NOMO-1 treated with dmso at 0.1 percent for 144 hours (cell line): ENCODE measurements around the gene MBD3.
"Not testable (repeated sequence)": the region's sequence is repeated elsewhere in the genome, so short reads cannot be mapped to it uniquely, and the experiment has no call there.

Experiments
- DNase-seq: peaks from one replicate; lab custom pipeline; 2025; ENCODE audit not compliant: unreplicated experiment; lab: John Stamatoyannopoulos, UW

MBD3 gene

DNA sequence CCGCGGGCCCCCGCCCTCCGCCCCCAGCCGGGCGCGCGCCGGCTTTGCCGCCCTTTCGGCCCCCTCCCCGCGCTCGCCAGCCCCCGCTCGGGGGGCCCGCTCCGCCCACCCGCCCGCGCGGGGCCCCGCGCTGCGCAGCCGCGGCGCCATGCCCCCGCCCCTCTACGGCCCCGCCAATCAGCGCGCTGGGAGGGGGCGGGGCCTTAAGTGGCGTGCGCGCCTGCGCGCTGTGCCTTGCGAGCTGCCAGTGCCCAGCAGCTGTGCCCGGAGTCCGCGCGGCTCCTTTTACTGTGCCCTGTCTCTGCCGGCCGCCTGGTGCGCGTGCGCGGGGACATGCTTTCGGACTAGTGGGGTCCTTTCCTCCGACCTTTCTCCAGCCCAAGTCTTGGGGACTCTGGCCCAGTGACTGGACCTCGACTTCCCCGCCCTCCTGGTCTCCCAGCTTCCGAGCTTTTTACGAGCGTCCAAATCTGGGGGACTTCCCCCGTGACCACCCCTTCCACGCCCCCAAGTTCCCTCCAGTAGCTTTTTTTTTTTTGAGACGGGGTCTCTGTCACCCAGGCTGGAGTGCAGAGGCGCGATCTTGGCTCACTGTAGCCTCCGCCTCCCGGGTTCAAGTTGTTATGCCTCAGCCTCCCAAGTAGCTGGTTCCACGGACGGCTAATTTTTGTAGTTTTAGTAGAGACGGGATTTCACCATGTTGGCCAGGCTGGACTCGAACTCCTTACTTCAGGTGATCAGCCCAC lies at the start of gene MBD3:
Gene MBD3, minus strand, starts transcription at position 111 of the 746 bp plus-strand sequence. CDS start 234 bp downstream, outside the sequence.
- peak; percentile 83 for DNase-seq

DNA sequence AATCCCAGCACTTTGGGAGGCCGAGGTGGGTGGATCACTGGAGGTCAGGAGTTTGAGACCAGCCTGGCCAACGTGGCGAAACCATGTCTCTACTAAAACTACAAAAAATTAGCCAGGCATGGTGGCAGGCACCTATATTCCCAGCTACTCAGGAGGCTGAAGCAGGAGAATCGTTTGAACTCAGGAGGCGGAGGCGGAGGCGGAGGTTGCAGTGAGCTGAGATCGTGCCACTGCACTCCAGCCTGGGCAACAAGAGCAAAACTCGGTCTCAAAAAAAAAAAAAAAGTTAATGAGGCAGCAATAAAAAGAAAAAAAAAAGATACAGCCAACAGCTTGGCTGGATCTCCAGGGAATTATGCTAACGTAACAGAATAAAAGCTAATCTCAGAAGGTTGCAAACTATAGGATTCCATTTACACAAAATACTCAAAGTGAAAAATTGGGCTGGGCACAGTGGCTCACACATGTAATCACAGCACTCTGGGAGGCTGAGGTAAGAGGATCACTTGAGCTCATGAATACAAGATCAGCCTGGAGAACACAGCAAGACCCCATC lies 48.3 kb upstream of the MBD3 start:
- not testable (repeated sequence) for DNase-seq

GRCh38 chr19:1636325-1637236 lies 43.9 kb upstream of the MBD3 start:
- DNase-seq = no peak

GRCh38 chr19:1634938-1635243 lies 42.2 kb upstream of the MBD3 start:
- DNase-seq = no peak

DNA sequence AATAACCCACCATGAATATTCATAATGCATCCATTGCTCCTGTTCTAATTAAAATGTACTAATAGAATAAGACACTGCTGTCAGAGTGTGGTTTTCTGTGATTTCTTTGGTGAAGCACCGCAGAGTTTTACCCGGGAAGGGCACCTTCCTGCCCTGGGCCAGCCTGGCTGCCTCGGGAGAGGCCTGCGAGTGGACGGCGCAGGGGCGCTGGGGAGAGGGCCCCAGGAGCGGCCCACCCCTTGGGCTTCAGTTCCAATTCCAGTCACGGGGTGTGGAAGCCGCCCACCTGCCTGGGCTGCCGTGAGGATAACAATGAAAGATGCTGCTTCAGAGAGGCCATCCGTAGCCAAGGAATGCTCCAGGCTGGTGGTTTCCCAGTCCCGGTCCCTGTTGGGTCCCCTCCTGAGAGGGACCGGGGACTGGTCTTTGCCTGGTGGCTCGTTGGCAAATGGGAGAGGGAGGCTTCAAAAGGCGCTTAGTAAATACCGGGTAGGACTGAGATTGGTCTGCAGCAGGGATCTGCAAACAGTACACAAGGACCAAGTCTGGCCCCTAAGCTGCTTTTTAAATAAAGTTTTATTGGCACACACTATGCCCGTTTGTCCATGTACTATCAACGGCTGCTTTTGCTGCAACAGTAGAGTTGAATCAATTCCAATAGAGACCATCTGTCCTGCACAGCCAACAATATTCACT lies 41.7 kb upstream of the MBD3 start:
- no peak for DNase-seq

DNA sequence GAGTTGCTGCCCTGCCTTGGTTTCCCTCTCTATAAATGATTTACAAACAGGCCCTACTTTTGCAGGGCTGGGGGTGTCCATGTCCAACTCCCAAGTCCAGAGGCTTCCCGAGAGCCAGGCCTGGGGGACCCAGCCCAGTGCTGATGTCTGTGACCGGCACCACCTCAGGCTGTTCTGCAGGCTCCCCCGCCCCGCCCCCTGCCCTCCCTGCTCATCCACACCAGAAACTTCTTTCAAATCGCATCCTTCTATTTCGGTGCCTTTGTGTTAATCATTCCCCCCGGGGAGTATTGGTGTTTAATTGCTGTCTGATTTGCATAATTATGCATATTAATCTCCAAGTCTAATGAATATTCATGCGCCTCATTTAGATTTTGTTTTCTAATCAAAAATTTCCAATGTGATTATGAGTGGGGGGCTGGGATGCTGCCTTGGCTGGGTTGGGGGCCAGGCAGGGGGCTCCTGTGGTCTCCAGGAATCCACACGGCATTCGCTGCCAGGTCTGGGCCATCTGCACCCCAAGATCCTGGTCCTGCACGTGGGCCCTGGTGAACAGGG lies 40.7 kb upstream of the MBD3 start:
- DNase-seq = no peak

DNA sequence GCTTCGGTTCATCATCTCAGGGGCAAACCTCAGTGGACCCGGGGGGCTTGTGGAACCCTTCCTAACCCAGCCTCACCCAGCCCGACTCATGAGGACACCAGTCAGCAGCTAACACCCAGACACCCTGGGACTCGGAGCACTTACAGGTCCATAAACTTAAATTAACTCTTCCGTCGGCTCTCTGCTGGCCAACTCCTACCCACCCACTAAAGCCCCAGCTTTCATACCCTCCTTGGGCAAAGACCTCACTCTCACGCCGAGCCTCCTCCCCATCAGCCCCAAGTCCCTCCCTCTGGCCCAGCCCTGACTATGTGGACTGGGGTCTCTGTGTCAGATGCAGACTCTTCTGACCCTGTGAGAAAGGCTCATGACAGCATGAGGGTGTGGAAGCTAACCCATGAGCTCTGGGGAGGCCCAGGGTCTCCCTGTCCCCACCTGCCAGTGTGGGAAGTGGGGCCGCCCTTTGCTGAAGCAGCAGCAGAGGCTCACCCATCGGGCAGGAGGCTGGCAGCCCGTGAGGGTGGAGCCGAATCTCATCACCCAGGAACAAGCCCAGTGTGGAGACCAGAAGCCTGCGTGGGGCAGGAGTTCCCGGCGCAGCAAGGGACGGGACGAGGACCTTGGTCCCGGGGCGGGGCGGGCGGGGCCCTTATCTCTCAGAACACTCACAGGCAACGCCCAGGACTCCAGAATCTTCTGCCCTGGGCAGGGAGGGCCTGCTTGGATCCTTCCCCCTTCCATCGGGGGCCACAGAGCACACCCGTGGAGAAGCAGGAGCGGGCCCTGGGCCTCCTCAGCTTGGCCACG lies 40.0 kb upstream of the MBD3 start:
- no peak for DNase-seq

DNA sequence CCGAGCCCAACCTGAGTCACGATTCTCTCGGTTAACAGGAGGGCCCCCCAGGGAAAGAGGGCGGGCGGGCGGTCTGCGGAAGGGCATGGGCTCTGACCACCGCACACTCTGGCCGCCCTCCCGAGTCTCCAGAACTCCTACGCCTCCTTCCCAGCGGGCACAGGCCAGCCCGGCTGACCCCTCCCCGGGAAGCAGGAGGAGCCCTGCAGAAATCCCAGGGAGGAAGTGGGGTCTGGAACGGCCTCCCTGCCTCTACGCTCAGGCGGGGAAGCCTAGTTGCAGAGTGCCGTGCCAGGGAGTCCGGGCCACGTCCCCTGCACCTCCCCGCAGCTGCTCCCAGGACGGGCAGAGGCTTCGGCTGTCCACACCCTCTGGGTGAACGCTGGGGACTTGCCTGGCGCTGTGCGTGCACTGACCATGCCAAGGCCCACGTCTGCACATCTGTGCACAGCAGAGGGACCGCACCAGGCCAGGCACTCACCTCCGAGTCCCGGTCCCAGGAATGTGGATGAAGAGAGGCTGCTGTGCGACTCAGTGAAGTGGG lies 39.0 kb upstream of the MBD3 start:
- no peak for DNase-seq

- DNase-seq = no peak
These were observed 38.1 kb upstream of the MBD3 start for GRCh38 chr19:1630811-1631210.

DNA sequence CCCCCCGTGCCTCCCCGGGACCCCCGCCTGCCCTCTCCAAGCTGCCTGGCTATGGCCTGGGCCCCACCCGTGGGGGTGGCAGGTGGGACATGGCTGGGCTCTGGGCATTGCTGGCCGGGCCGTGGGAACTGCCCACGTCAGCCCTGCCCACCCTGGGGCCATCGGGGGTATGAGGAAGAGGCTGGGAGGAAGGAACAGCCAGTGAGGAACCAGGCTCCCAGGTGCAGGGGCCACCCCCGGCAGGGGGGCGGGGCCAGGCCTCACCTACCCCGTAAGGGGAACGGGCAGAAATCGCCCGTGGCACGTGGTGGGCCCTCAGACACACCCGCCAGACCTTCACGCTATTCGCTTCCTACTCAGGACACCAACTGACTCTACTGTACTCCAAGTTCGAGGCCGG lies 37.3 kb upstream of the MBD3 start:
- DNase-seq = no peak

GRCh38 chr19:1629256-1629808 lies 36.7 kb upstream of the MBD3 start:
- no peak for DNase-seq

DNA sequence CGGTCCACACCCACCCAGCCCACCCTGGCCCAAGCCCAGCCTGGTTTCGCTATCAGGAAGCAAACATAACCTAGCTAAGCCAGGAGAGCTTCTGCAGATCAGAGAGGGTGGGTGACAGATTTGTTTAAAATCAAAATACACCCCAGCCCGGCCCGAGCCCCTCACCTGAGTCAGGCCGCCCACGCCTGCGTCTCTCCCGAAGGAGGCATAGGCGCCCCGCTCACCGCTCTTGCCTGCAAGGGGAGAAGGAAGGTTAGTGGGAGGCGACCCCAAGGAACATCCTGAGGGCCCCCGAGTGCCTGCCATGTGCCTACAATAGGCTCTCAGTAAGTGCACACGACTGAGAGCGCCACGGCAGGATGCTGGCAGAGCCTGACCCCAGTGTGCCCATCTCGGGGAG lies 34.5 kb upstream of the MBD3 start:
- no peak for DNase-seq

DNA sequence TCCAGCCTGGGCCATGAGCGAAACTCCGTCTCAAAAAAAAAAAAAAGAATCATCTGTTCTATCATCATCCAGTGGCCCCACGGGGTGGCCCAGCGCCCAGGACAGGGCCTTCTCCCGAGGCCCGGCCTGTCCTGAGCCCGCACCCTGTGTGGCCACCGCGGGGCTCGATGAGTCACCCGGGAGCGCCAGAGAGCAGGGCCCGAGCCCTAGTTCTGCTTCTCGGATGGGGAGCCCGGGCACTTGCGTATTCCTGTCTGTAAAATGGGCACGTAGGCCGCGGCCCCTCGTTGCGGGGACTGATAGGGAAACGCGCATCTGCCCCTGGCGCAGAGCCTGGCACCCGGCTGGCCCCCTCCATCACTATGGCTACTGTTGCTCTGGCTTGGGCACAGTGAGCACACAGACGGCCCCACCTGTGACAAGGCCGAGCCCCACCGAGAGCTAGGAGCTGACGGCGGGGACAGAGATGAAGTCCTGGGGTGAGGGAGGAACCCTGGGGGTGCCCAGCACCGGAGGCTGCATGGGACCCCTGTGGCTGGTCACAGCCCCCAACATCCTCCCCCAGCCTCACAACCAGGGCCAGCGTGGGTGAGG lies 33.8 kb upstream of the MBD3 start:
- DNase-seq = no peak

DNA sequence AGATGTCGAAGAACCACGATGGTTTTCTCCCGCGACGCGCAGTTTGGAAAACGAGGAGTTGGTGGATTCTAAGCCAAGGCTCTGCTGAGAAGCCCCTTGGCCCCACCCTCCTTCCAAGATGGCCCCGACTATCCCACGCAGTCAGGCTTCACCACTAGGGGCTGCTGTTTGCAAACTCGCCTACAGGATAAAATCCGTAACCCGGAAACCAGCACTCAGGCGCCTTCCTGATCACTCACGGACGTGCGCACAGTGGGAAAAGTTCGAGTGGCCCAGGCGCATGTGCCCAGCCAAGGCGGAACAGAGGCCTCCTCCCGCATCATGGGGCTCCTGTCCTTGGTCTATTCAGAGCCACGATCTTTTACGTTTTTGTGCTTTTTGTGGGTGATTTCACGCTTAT lies 31.8 kb upstream of the MBD3 start:
- DNase-seq = no peak

GRCh38 chr19:1622541-1622940 lies 29.9 kb upstream of the MBD3 start:
- no peak for DNase-seq

DNA sequence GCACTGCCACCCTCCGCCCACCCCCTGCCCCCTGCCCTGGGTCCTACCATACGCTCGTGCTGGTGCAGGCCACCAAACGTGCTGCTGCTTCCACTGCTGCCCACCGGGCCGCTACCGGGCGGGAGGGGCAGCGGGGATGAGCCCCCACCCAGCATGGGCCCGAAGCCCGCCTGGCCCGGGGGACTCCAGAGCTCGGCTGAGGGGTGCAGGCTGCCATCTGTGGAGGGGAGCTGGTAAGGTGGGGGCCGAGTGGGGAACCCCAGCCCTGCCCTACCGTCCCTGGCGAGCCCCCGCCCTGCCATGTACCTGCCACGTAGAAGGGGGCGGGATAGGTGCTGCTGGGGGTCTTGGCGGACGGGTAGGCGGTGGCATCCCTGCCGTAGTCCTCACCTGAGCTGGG lies 29.3 kb upstream of the MBD3 start:
- no peak for DNase-seq

DNA sequence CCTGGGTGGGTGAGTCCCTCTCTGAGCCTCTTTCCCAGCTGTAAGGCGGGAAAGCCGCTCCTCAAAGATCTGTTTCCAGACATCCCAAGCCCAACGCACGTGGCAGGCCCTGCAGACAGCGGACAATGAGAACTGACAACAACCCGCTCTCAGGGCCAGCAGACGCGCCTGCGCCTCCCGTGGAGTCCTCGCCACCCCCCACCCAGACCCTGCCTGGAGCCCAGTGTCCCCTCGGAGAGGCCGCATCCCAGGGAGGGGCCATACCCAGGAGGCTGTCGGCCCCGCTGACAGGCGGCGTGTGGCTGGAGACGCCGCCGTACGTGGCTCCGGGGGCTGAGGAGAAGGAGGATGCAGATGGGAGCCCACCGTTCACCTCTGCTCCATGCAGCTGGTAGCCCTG lies 28.9 kb upstream of the MBD3 start:
- DNase-seq = no peak

DNA sequence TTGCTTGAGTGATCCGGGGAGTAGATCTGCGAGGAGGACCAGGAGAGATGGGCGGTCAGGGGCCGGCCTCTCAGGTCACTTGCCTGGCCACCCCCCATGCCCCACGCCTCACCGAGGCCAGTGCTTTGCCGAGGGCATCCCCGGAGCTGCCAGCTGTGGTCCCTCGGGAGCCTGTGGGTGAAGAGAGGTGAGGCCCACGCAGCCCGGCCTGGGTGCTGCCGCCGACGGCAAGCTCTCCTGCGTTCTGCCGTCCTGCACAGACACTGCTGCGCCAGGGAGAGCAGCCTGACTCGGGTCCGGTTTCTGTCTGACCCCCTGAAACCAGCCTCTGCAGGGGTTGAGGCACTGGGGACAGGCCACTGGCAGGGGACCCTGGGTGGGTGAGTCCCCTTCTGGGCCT lies 28.4 kb upstream of the MBD3 start:
- DNase-seq = no peak

- no peak for DNase-seq
These were observed 27.8 kb upstream of the MBD3 start for GRCh38 chr19:1620502-1620901.
